OCI-LY3 (cell line): ENCODE data around the gene TBP.

Experiments used
- H2AFZ ChIP-seq: fragments of 200-600, 300-600 bp; shearing (Covaris generic); 2 replicates; pipeline ENCODE4 v1.6.0; 2014; ENCODE audit warnings: antibody characterized with exemption, low read depth, low read length
- H3K27ac ChIP-seq: fragments of 200-600, 300-600 bp; sonication (generic); 2 replicates; pipeline ENCODE4 v1.5.1; 2014; ENCODE audit warnings: mild to moderate bottlenecking, low read length, moderate library complexity, mixed read lengths
- H3K27me3 ChIP-seq: fragments of 200-600, 300-600 bp; sonication (generic); 2 replicates; pipeline ENCODE4 v1.6.1; 2014; ENCODE audit warnings: low read depth, low read length, mixed read lengths
- H3K36me3 ChIP-seq: fragments of 200-600, 300-600 bp; sonication (generic); replicated peaks from 2 replicates; pipeline ENCODE3; 2014; ENCODE audit warnings: low read depth, low read length, mixed read lengths
- H3K4me1 ChIP-seq: fragments of 300-600, 200-600 bp; sonication (generic); 2 replicates; pipeline ENCODE4 v1.6.1; 2014; ENCODE audit warnings: low read length, mixed read lengths
- H3K4me2 ChIP-seq: fragments of 200-600, 300-600 bp; sonication (generic); 2 replicates; pipeline ENCODE4 v1.6.1; 2014; ENCODE audit warnings: low read length, mixed read lengths
- H3K4me3 ChIP-seq: fragments of 300-600, 200-600 bp; sonication (generic); 2 replicates; pipeline ENCODE4 v1.5.1; 2014; ENCODE audit warnings: antibody characterized with exemption, mild to moderate bottlenecking, low read length, moderate library complexity
- H3K79me2 ChIP-seq: fragments of 300-600, 200-600 bp; shearing (Covaris generic); 2 replicates; pipeline ENCODE4 v1.6.1; 2014; ENCODE audit warnings: mild to moderate bottlenecking, low read length, mixed read lengths
- H3K9ac ChIP-seq: fragments of 300-600, 200-600 bp; shearing (Covaris generic); 2 replicates; pipeline ENCODE4 v1.6.0; 2014; ENCODE audit warnings: mild to moderate bottlenecking, low read length, moderate library complexity
- H3K9me3 ChIP-seq: fragments of 200-600, 300-600 bp; shearing (Covaris generic); 2 replicates; pipeline ENCODE4 v1.6.1; 2014; ENCODE audit warnings: low read length, mixed read lengths; ENCODE audit not compliant: insufficient read depth
- H4K20me1 ChIP-seq: fragments of 200-600, 300-600 bp; sonication (generic); 2 replicates; pipeline ENCODE4 v1.6.1; 2016; ENCODE audit warnings: low read length, mixed read lengths; ENCODE audit not compliant: insufficient read depth
- CTCF ChIP-seq: fragments of 200-600, 300-600 bp; sonication (generic); IDR thresholded peaks from 2 replicates; pipeline ENCODE4 v1.5.1; 2014; ENCODE audit warnings: antibody characterized with exemption, low read length, low read depth
- EZH2phosphoT487 ChIP-seq: fragments of 200-600 bp; shearing (Covaris generic); IDR thresholded peaks from 2 replicates; pipeline ENCODE4 v1.6.1; 2018; ENCODE audit warnings: antibody characterized with exemption, mixed run types, low read depth

The TBP gene

DNA sequence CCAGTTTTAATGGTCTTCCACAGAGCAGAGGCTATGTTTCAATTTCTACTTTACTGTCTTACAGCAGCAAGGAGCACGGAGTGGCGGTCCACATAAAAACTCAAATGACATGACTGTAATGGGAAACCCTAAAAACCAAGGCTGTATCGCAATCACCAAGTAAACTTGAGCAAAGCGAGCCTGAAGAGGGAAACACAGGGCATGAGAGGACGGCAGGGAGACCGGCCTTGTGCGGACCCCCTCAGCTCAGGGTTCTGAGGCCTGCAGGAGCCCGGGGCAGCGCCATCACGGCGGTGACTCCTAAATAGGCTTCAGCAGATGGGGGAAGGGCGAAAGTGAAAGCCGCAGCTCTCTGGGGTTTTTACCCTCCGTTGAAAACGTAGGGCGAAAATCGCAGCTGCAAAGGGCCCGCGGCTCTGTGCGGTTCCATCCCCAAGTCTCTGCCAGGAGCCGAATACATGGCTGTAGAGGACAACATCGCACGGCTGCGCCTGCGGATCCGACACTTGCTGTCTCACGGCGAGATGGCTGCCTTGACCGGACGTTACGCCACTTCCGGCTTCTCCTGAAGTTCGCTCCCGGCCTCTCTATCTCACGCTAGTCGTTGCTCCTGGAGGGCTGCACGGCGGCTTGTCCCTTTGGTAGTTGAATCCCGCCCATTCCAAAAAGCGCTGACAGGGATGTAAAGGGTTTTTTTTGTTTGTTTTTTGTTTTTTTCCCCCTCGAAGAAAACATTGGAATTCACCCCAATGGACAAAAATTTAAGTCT lies 1.2 kb upstream of the TBP start, which contains the start of gene PSMB1:
Gene PSMB1, minus strand, starts transcription at position 543 of the 769 bp plus-strand sequence. Its CDS starts 65 bp downstream, at position 478.
- peak within 1 kb of the TSS; percentile 99 for H2AFZ ChIP-seq
- peak within 1 kb of the TSS; percentile 77 for H3K9ac ChIP-seq
- no peaks in the 10 kb centered on the region for H3K27me3 ChIP-seq
- H3K36me3 ChIP-seq: peaks cover 17% of the 10 kb centered on the region
- peak within 1 kb of the TSS; percentile 81 for H3K27ac ChIP-seq
- H3K9me3 ChIP-seq: no peaks in the 10 kb centered on the region
- peaks cover 18% of the 10 kb centered on the region for H3K4me1 ChIP-seq
- peaks cover 87% of the 10 kb centered on the region for H3K79me2 ChIP-seq
- peak within 1 kb of the TSS; percentile 67 for H3K4me2 ChIP-seq
- peaks cover 34% of the 10 kb centered on the region for H4K20me1 ChIP-seq
- H3K4me3 ChIP-seq: peak within 1 kb of the TSS; percentile 87
- no peak for TF ChIP-seq CTCF
- no peak for TF ChIP-seq EZH2phosphoT487

GRCh38 chr6:170553534-170554012 lies 596 bp upstream of the TBP start:
- H3K27me3 ChIP-seq: no peaks in the 10 kb centered on the region
- no peaks in the 10 kb centered on the region for H3K9me3 ChIP-seq
- H3K4me3 ChIP-seq: peak overlapping the region; percentile 87
- peak overlapping the region; percentile 77 for H3K9ac ChIP-seq
- peaks cover 18% of the 10 kb centered on the region for H3K4me1 ChIP-seq
- 0 out of 2 replicates have a peak overlapping the region, but pooled peaks have one; percentile 25 for H3K27ac ChIP-seq
- H3K4me2 ChIP-seq: peak overlapping the region; percentile 63
- peaks cover 15% of the 10 kb centered on the region for H3K36me3 ChIP-seq
- H3K79me2 ChIP-seq: peaks cover 86% of the 10 kb centered on the region
- H4K20me1 ChIP-seq: peaks cover 34% of the 10 kb centered on the region
- TF ChIP-seq EZH2phosphoT487: no peak
- no peak for TF ChIP-seq CTCF
- peak overlapping the region; percentile 99 for H2AFZ ChIP-seq

DNA sequence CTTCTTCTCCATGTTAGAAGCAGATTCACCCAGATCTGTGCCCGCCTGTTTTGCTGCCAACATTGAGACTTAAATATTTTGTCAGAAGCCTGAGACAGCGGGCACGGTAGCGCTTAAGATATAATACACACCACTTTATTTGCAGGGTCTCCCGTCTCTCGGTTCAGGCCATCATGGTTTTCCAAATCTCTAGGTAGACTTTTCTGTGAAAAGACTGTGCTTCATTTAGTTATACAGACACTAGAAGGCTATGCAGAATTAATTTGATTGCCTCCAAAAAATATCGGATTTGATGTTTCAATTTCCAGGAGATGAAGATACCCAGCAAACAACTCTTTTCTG lies 598 bp downstream of the TBP start:
- no peaks in the 10 kb centered on the region for H3K9me3 ChIP-seq
- no peak overlapping the region for H2AFZ ChIP-seq
- peaks cover 14% of the 10 kb centered on the region for H3K36me3 ChIP-seq
- H3K27ac ChIP-seq: 0 out of 2 replicates have a peak overlapping the region, but pooled peaks have one; percentile 36
- peaks cover 18% of the 10 kb centered on the region for H3K4me1 ChIP-seq
- peak overlapping the region; percentile 73 for H3K4me2 ChIP-seq
- peaks cover 74% of the 10 kb centered on the region for H3K79me2 ChIP-seq
- peak overlapping the region; percentile 77 for H3K9ac ChIP-seq
- H3K27me3 ChIP-seq: no peaks in the 10 kb centered on the region
- H4K20me1 ChIP-seq: peaks cover 26% of the 10 kb centered on the region
- TF ChIP-seq CTCF (no peak), EZH2phosphoT487 (no peak)
- H3K4me3 ChIP-seq: peak overlapping the region; percentile 87

GRCh38 chr6:170555305-170555704 lies 1.1 kb downstream of the TBP start:
- H2AFZ ChIP-seq: no peak overlapping the region

More at GRCh38 chr6:170555305-170555704, 1.1 kb downstream of the TBP start:
- Histone ChIP-seq H3K79me2 (peaks cover 69% of the 10 kb centered on the region), H3K4me2 (peak overlapping the region; percentile 73), H3K9ac (peak overlapping the region; percentile 77), H3K9me3 (no peaks in the 10 kb centered on the region), H3K4me1 (peaks cover 18% of the 10 kb centered on the region), H3K4me3 (peak overlapping the region; percentile 87), H3K36me3 (peaks cover 14% of the 10 kb centered on the region), H3K27ac (no peak overlapping the region), H3K27me3 (no peaks in the 10 kb centered on the region), H4K20me1 (peaks cover 20% of the 10 kb centered on the region)
- TF ChIP-seq CTCF (no peak), EZH2phosphoT487 (no peak)
